Panc1 (cell line): ENCODE results near the gene STRN3. TPM values are rescaled to one million over a fixed set of nuclear protein-coding genes. Genes with fewer than 3 reads are reported as not detected.

ENCODE experiments used
- ATAC-seq: fragments of 200-7000 bp; cut with Tn5 transposase; 2 replicates; pipeline ENCODE4 v1.9.1; 2020; ENCODE audit warnings: mild to moderate bottlenecking, moderate library complexity
- BruUV-seq: library from RNA; stranded (reverse); fragments of 400-500 nt; replicated peaks from 2 replicates; lab custom pipeline; 2021; lab: Mats Ljungman, UMichigan
- CTCF ChIA-PET: fragments of 300-600 bp; sonication (Branson Sonifier 250); formaldehyde crosslinking; loops from one replicate; lab custom pipeline; 2022; ENCODE audit warnings: antibody characterized with exemption; lab: Charles Lee
- POLR2A ChIA-PET: fragments of 300-600 bp; sonication (Branson Sonifier 250); formaldehyde crosslinking; loops from one replicate; lab custom pipeline; 2022; ENCODE audit warnings: antibody characterized with exemption; lab: Charles Lee
- DNase-seq: peaks from one replicate; pipeline ENCODE4 v3.0.0-alpha.2; 2010; ENCODE audit warnings: low read depth, low spot score
- H3K27ac ChIP-seq: 2 replicates; pipeline ENCODE4 v1.5.1; 2011; ENCODE audit warnings: mild to moderate bottlenecking, low read length, inconsistent platforms
- H3K27me3 ChIP-seq: fragments of 200-500 bp; sonication (Bioruptor generic); 2 replicates; pipeline ENCODE4 v1.6.0; 2014; ENCODE audit warnings: low read length, inconsistent platforms; ENCODE audit not compliant: control insufficient read depth, insufficient read depth
- H3K36me3 ChIP-seq: fragments of 200-500 bp; sonication (Bioruptor generic); 2 replicates; pipeline ENCODE4 v1.5.1; 2014; ENCODE audit warnings: inconsistent platforms, mild to moderate bottlenecking, low read length, moderate library complexity; ENCODE audit not compliant: control insufficient read depth, insufficient read depth
- H3K4me1 ChIP-seq: 2 replicates; pipeline ENCODE4 v1.5.1; 2011; ENCODE audit warnings: inconsistent platforms, mild to moderate bottlenecking, low read length, moderate library complexity; ENCODE audit not compliant: control insufficient read depth, insufficient read depth
- H3K4me3 ChIP-seq, 2 experiments: 2 replicates each; pipeline ENCODE4 v1.5.1; 2011 to 2012; ENCODE audit warnings: low read depth in 2 of 2, low read length in 2 of 2, mild to moderate bottlenecking in 2 of 2, inconsistent platforms in 1 of 2, moderate library complexity in 1 of 2
- H3K9me3 ChIP-seq: fragments of 200-500 bp; sonication (Bioruptor generic); 2 replicates; pipeline ENCODE4 v1.5.1; 2014; ENCODE audit warnings: low read depth, mild to moderate bottlenecking, inconsistent platforms, low read length, moderate library complexity; ENCODE audit not compliant: control insufficient read depth, insufficient read depth
- CTCF ChIP-seq: fragments of 450-650 bp; IDR thresholded peaks from 2 replicates; pipeline ENCODE4 v1.5.1; 2017; ENCODE audit warnings: mild to moderate bottlenecking
- POLR2AphosphoS5 ChIP-seq: IDR thresholded peaks from 2 replicates; pipeline ENCODE4 v1.6.1; 2012; ENCODE audit warnings: mild to moderate bottlenecking, low read depth, low read length, moderate library complexity
- REST ChIP-seq, 2 experiments: IDR thresholded peaks; 2 replicates each; pipeline ENCODE4 v1.6.1; 2011 to 2012; ENCODE audit warnings: low read depth in 2 of 2, control low read depth in 1 of 2, low read length in 1 of 2, mild to moderate bottlenecking in 1 of 2, moderate library complexity in 1 of 2; ENCODE audit not compliant: insufficient read depth in 1 of 2
- SIN3A ChIP-seq: IDR thresholded peaks from 2 replicates; pipeline ENCODE4 v1.6.1; 2012; ENCODE audit warnings: low read depth, mild to moderate bottlenecking, low read length, moderate library complexity, borderline replicate concordance; ENCODE audit not compliant: insufficient read depth
- TCF7L2 ChIP-seq: IDR thresholded peaks from 2 replicates; pipeline ENCODE4 v1.6.1; 2011; ENCODE audit warnings: mild to moderate bottlenecking, low read depth, low read length, inconsistent platforms
- in situ Hi-C: cut with HindIII; loops from 2 replicates; pipeline ENCODE4 v1.10.0; 2016; ENCODE audit warnings: low sequenced_read_pairs, low pct_unique_long_range_greater_than_20kb
- intact Hi-C: fragments of 100-400 bp; cut with micrococcal nuclease; formaldehyde crosslinking; loops from one replicate; pipeline ENCODE4 v1.10.0; 2022; ENCODE audit not compliant: unreplicated experiment
- total RNA-seq: library from RNA; stranded (reverse); gene quantifications from one replicate; pipeline ENCODE4 v1.2.1, GENCODE V29; 2021; ENCODE audit not compliant: unreplicated experiment

Gene STRN3
- total RNA-seq, 1 experiment from 2014 or later, result 29.2 TPM

- BruUV-seq, result no TSS peak
- Histone ChIP-seq H3K36me3 (no peaks in the 10 kb centered on the region), H3K4me3 (no peak overlapping the region), H3K4me1 (peaks cover 12% of the 10 kb centered on the region), H3K9me3 (no peaks in the 10 kb centered on the region), H3K27ac (no peak overlapping the region), H3K27me3 (no peaks in the 10 kb centered on the region)
- POLR2A ChIA-PET, result interaction anchor here (0.7 kb wide), 1 partner anchor 443 kb away, joined by 3 read pairs; the partner anchor contains the start of gene HEATR5A
- DNase-seq (no peak), ATAC-seq (no peak)
- CTCF ChIA-PET, result no interaction called here
- intact Hi-C loops, result no loop called here
- in situ Hi-C loops, result no loop called here
- no peak for TF ChIP-seq CTCF
- no peak for TF ChIP-seq REST (IDR thresholded peaks at IDR 0.05; ENCODE audit: insufficient read depth in 1 of 2, low read depth in 2 of 2, low read length in 1 of 2)
- TF ChIP-seq SIN3A, result no peak
- no peak for TF ChIP-seq TCF7L2
- no peak for TF ChIP-seq POLR2AphosphoS5
These were observed 48.4 kb downstream of the STRN3 start for GRCh38 chr14:30977752-30978151.

DNA sequence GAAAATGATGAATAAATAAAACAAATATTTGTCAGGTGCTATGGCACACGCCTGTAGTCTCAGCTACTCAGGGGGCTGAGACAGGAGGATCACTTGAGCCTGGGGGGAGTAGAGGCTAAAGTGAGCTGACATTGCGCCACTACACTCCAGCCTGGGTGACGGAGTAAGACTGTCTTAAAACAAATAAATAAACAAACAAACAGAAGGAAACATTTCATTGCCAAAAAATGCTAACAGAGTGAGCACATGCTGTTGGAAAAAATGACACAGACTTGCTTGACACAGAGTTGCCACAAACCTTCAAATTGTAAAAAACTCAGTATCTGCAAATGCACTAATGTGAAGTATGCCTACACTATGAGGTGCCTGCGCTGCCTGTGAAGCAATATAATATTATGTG lies 51.6 kb downstream of the STRN3 start:
- Histone ChIP-seq H3K4me3 (no peak overlapping the region), H3K9me3 (no peaks in the 10 kb centered on the region), H3K36me3 (no peaks in the 10 kb centered on the region), H3K27ac (no peak overlapping the region), H3K4me1 (peaks cover 6% of the 10 kb centered on the region), H3K27me3 (no peaks in the 10 kb centered on the region)
- CTCF ChIA-PET, result no interaction called here
- intact Hi-C loops (no loop called here), in situ Hi-C loops (no loop called here)
- POLR2A ChIA-PET, result no interaction called here
- BruUV-seq, result no TSS peak
- peak; percentile 60; the same call in 1 of the 2 replicates for ATAC-seq
- TF ChIP-seq CTCF (no peak), SIN3A (no peak), REST (IDR thresholded peaks at IDR 0.05; ENCODE audit: insufficient read depth in 1 of 2, low read depth in 2 of 2, low read length in 1 of 2) (no peak), TCF7L2 (no peak), POLR2AphosphoS5 (no peak)
- DNase-seq, result peak; percentile 58
